GM19351 (cell line): ENCODE results near the gene PLEKHJ1.

Source experiments
- ATAC-seq: cut with Tn5 transposase; IDR thresholded peaks from one replicate; pipeline ENCODE4 v1.9.1; 2021; ENCODE audit warnings: mild to moderate bottlenecking, moderate library complexity; ENCODE audit not compliant: unreplicated experiment

The PLEKHJ1 gene

GRCh38 chr19:2270157-2270422 lies 34.0 kb upstream of the PLEKHJ1 start:
- no peak for ATAC-seq

- peak; percentile 55 for ATAC-seq
Observed at GRCh38 chr19:2269244-2270156, 33.4 kb upstream of the PLEKHJ1 start.

- no peak for ATAC-seq
Observed at GRCh38 chr19:2268861-2269243, 32.7 kb upstream of the PLEKHJ1 start.

GRCh38 chr19:2268480-2268830 lies 32.3 kb upstream of the PLEKHJ1 start:
- ATAC-seq, result no peak

- ATAC-seq, result no peak
Observed at GRCh38 chr19:2266183-2266993, 30.3 kb upstream of the PLEKHJ1 start.

- no peak for ATAC-seq
Observed at GRCh38 chr19:2261438-2262172, 25.5 kb upstream of the PLEKHJ1 start.

DNA sequence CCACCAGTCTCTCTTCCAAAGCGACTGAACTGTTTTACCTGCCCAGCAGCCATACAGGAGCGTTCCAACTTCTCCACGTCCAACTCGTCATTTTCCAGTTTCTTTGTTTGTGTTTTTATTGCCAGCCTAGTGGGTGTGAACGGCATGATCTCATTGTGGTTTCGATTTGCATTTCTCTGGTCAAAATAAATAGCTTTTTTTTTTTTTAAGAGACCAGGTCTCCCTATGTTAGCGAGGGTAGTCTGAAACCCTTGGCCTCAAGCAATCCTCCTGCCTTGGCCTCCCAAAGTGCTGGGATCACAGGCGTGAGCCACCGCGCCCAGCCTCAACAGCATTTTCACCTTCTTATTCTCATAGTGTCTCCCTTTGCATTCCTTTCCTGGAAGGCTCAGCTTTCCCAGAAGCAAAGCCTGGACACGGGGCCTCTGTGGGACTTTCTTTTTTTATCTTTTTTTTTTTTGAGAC lies 24.2 kb upstream of the PLEKHJ1 start:
- no peak for ATAC-seq

DNA sequence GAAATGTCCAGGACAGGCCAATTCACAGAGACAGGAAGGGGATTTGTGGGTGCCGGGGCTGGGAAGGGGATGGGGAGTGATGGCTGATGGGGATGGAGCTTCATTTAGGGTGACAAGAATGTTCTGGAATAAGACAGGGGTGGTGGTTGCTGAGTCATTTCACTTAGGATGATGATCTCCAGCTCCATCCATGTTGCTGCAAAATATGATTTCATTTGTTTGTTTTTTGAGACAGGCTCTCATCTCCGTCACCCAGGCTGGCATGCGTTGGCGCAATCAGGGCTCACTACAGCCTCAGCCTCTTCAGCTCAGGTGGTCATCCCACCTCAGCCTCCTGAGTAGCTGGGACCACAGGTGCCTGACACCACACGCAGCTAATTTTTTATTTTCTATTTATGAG lies 23.2 kb upstream of the PLEKHJ1 start:
- ATAC-seq, result no peak

DNA sequence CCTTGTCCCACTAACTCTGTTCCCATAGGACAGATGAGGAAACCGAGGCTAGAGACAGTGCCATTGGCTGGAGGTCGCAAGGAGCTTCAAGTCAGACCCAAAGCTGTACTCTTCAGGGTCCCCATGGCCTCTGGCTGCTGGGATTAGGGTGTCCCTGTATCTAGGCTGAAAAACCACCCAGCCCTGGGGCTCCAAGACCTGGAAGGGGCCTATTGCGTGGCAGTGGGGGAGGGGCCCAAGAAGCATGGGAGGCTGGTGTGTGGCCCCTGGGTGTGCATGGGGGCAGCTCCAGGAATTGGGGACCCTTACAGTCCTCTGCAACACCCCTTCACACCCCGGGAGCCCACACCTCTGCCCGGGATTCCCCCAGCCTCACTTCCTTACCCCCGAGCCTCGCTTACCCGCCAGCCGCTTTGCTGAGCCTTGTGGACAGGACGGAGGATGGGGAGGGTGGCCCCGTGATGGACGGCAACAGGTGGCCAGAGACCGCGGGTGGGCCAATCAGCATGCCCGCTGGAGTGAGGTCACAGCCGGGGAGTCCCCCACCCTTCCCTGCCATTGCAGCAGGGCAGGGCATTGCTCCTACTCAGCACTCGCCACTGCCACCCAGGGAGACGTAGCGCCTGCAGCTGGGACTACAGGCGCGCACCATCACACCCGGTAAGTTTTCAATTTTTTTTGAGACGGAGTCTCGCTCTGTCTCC lies 20.0 kb upstream of the PLEKHJ1 start, which contains the start of gene JSRP1:
JSRP1 (minus strand) TSS at position 436 of the 704 bp plus-strand sequence. CDS start 1,103 bp downstream, outside the sequence.
- ATAC-seq, result no peak

- no peak for ATAC-seq
Observed at GRCh38 chr19:2255112-2255845, 19.1 kb upstream of the PLEKHJ1 start.

DNA sequence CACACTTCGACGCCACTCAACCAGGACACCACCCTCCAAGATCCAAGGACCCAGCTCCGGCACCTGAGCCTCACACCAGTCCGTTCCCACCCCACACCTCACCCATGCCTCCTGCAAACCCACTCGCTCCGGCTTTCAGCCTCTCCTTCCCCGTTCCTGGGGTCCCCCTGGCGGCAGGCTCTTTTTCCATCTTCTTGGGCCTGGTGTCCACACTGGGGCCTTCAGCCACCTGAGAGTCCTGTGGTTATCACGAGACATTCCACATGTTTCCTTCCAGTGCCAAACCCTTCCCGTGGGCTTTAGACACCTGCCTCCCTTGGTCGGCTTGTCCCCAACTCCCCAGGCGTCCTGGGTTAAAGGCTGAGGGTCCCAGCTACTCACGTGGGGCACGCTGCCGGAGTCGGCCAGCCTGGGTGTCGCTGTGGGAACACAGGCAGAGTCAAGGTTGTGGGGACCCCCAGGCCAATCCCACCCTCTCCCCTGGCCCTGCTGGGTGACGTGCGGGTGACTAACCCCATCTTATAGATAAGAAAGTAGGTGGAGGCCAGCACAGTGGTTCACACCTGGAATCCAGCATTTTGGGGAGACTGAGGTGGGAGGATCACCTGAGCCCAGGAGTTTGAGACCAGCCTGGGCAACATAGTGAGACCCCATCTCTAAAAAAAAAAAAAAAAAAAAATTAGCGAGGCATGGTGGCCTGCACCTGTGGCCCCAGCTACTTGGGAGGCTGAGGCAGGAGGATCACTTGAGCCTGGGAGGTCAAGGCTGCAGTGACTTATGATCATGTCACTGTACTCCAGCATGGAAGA lies 18.1 kb upstream of the PLEKHJ1 start:
- no peak for ATAC-seq

GRCh38 chr19:2253106-2254063 lies 17.3 kb upstream of the PLEKHJ1 start:
- no peak for ATAC-seq

DNA sequence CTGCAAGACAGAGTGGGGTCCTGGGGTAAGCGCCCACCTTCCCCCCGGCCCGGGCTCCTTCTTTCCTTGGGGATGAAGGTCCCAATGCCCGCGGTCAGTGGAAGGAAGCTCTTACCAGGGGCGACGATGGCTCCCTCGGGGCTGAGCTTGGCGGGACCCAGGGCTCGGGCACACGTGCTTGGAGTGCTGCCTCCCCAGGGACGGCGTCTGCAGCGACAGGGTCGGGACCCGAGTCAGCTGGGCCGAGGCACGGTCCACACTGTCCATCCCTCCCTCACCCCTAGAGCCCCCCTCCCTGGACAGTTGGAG lies 16.6 kb upstream of the PLEKHJ1 start:
- ATAC-seq, result no peak

- no peak for ATAC-seq
Observed at GRCh38 chr19:2252055-2252796, 16.1 kb upstream of the PLEKHJ1 start.

DNA sequence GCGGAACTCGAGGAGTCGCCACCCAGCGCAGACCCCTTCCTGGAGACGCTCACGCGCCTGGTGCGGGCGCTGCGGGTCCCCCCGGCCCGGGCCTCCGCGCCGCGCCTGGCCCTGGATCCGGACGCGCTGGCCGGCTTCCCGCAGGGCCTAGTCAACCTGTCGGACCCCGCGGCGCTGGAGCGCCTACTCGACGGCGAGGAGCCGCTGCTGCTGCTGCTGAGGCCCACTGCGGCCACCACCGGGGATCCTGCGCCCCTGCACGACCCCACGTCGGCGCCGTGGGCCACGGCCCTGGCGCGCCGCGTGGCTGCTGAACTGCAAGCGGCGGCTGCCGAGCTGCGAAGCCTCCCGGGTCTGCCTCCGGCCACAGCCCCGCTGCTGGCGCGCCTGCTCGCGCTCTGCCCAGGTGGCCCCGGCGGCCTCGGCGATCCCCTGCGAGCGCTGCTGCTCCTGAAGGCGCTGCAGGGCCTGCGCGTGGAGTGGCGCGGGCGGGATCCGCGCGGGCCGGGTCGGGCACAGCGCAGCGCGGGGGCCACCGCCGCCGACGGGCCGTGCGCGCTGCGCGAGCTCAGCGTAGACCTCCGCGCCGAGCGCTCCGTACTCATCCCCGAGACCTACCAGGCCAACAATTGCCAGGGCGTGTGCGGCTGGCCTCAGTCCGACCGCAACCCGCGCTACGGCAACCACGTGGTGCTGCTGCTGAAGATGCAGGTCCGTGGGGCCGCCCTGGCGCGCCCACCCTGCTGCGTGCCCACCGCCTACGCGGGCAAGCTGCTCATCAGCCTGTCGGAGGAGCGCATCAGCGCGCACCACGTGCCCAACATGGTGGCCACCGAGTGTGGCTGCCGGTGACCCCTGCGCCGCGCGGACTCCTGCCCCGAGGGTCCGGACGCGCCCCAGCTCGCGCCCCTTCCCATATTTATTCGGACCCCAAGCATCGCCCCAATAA lies 15.3 kb upstream of the PLEKHJ1 start:
- no peak for ATAC-seq

DNA sequence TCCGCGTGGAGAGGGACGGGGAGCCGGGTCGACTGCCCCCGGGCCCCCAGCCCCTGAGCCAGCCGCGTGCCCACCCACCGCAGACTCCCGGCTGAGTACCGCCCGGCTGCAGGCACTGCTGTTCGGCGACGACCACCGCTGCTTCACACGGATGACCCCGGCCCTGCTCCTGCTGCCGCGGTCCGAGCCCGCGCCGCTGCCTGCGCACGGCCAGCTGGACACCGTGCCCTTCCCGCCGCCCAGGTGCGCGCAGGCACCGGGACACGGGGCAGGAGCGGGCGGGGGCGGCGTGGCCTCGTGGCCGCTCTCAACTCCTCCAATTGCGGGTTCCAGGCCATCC lies 14.6 kb upstream of the PLEKHJ1 start:
- no peak for ATAC-seq
